ENCODE measurements around the gene CD1D. TPM values are rescaled to one million over a fixed set of nuclear protein-coding genes. Genes with fewer than 3 reads are reported as not detected.

Gene CD1D
- total and polyA plus RNA-seq, 10 donors: 14.7 to 62.8 (median 24.1) TPM

DNA sequence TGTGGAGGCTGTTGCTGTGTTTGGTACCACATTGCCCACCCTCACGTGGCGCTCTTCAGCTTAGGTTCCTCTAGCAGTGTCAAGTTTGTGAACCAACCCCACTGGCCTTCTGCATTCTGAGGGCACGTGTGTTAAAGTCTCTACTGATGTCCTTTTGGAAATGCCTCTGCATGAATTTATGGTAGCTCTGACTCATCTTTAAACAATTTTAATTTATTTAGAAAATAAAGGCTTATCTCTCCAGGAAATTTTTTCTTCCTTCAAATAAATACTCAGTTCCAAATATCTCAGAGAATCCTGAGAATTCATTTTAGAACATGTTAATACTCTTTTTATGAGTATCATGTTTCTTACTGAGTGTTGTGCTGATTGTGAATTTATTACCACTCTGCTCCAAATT is 5.5 kb downstream of the CD1D start:
- Histone ChIP-seq H3K27me3 (replicated peaks in 1 of 7) (peaks cover 0 to 20% (median 5%) of the 10 kb centered on the region in 7 donors), H3K4me1 (peaks cover 0 to 55% (median 22%) of the 10 kb centered on the region in 6 donors), H3K36me3 (peaks cover 0 to 21% (median 0%) of the 10 kb centered on the region in 6 donors), H3K27ac (peak overlapping the region in 3 of 8 donors; percentile 42 to 56 (median 44)), H3K9me3 (no peaks in the 10 kb centered on the region), H3K4me3 (no peak overlapping the region)
- intact Hi-C loops (cut with DNase I; ENCODE audit: low total_unique reads): no loop called here
- TF ChIP-seq POLR2AphosphoS5 (IDR thresholded peaks at IDR 0.05): no peak
- TF ChIP-seq, protein P1, sequence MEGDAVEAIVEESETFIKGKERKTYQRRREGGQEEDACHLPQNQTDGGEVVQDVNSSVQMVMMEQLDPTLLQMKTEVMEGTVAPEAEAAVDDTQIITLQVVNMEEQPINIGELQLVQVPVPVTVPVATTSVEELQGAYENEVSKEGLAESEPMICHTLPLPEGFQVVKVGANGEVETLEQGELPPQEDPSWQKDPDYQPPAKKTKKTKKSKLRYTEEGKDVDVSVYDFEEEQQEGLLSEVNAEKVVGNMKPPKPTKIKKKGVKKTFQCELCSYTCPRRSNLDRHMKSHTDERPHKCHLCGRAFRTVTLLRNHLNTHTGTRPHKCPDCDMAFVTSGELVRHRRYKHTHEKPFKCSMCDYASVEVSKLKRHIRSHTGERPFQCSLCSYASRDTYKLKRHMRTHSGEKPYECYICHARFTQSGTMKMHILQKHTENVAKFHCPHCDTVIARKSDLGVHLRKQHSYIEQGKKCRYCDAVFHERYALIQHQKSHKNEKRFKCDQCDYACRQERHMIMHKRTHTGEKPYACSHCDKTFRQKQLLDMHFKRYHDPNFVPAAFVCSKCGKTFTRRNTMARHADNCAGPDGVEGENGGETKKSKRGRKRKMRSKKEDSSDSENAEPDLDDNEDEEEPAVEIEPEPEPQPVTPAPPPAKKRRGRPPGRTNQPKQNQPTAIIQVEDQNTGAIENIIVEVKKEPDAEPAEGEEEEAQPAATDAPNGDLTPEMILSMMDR (IDR thresholded peaks at IDR 0.05 in 8 of 11, conservative IDR thresholded peaks at IDR 0.05 in 3 of 11): no peak
- no peak for TF ChIP-seq POLR2A (IDR thresholded peaks at IDR 0.05)
- WGBS, 5 donors: 64 to 84% (median 75%) methylated on average over 3 of the region's 3 CpGs
- DNase-seq: no peak

DNA sequence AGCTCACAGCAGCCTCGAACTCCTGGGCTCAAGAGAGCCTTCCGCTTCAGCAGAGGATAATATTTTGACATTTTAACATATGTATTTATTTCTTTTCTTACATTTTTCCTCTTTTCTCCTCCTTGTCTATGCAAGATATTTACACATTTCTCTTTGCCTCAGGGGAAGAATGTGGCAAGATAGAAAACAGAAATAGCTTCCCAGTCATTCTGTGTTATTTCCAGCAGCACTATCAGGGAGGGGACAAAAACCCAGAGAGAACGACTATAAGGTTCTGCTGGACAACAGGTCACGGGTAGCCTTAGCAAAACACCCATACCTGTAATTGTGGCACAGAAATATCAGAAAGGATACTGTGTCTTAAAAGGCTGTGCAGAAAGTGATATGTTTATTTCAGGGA is 7.9 kb downstream of the CD1D start:
- peaks cover 0 to 5% (median 0%) of the 10 kb centered on the region in 7 donors for H3K27me3 ChIP-seq (replicated peaks in 1 of 7)
- WGBS, 5 donors: 83 to 91% (median 85%) methylated on average over 4 of the region's 4 CpGs
- TF ChIP-seq POLR2AphosphoS5 (IDR thresholded peaks at IDR 0.05) (no peak), POLR2A (IDR thresholded peaks at IDR 0.05) (no peak)
- TF ChIP-seq, protein P1 (IDR thresholded peaks at IDR 0.05 in 8 of 11, conservative IDR thresholded peaks at IDR 0.05 in 3 of 11): no peak
- H3K4me1 ChIP-seq: peaks cover 0 to 31% (median 9%) of the 10 kb centered on the region in 6 donors
- no peak overlapping the region for H3K4me3 ChIP-seq
- DNase-seq: no peak
- H3K27ac ChIP-seq: no peak overlapping the region
- intact Hi-C loops (cut with DNase I; ENCODE audit: low total_unique reads): no loop called here
- H3K9me3 ChIP-seq: peaks cover 0 to 11% (median 5%) of the 10 kb centered on the region in 8 donors
- H3K36me3 ChIP-seq: peaks cover 0 to 16% (median 0%) of the 10 kb centered on the region in 6 donors

DNA sequence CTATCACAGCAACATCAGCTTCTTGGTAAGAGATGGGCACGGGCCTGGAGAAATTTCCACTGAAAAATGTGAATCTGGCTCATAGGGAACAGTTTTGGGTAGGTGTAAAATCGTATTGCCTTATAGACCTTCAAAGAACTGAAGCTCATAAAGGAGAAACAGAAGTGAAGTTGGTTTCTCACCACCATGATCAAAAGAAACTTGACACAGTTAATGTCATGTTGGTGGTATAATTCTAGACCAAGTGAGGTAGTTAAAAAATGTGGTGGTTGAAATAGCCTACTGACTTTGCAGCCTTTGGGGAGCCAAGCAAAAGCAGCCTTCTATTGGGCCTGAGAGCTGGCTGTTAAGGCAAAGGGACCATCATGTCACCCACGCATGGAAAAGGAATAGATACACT is 8.9 kb downstream of the CD1D start:
- no peak for DNase-seq
- TF ChIP-seq POLR2AphosphoS5 (IDR thresholded peaks at IDR 0.05) (no peak), POLR2A (IDR thresholded peaks at IDR 0.05) (no peak)
- TF ChIP-seq, protein P1 (IDR thresholded peaks at IDR 0.05 in 8 of 11, conservative IDR thresholded peaks at IDR 0.05 in 3 of 11): no peak
- intact Hi-C loops (cut with DNase I; ENCODE audit: low total_unique reads): no loop called here
- peaks cover 0 to 25% (median 9%) of the 10 kb centered on the region in 6 donors for H3K4me1 ChIP-seq
- H3K36me3 ChIP-seq: peaks cover 0 to 6% (median 0%) of the 10 kb centered on the region in 6 donors
- H3K9me3 ChIP-seq: peaks cover 0 to 11% (median 6%) of the 10 kb centered on the region in 8 donors
- peaks cover 0 to 9% (median 0%) of the 10 kb centered on the region in 7 donors for H3K27me3 ChIP-seq (replicated peaks in 1 of 7)
- no peak overlapping the region for H3K27ac ChIP-seq
- 63 to 84% (median 70%) methylated on average over 3 of the region's 3 CpGs for WGBS, 5 donors
- H3K4me3 ChIP-seq: no peak overlapping the region

DNA sequence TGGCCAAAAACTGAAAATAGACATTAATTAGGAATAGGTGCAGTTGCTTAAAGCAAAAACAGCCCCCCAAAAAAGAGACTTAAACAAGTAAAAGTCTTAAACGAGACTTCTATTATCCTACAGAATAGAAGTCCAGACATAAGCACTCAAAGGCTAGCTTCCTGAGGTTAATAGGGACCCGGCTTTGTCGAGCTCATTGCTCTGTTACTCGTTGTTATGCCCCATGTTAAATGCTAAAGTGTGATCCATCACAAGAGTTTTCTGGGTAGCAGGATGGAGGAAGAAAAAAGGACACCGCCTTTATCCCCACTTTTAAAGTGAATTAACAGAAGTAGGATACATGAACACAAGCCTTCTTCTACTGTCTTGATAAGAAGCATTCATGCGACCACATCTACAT is 10.6 kb downstream of the CD1D start:
- H3K4me1 ChIP-seq: peaks cover 0 to 8% (median 3%) of the 10 kb centered on the region in 6 donors
- intact Hi-C loops (cut with DNase I; ENCODE audit: low total_unique reads): no loop called here
- H3K27me3 ChIP-seq (replicated peaks in 1 of 7): peaks cover 0 to 9% (median 0%) of the 10 kb centered on the region in 7 donors
- no peak overlapping the region for H3K4me3 ChIP-seq
- peaks cover 0 to 11% (median 6%) of the 10 kb centered on the region in 8 donors for H3K9me3 ChIP-seq
- DNase-seq: no peak
- no peak overlapping the region for H3K27ac ChIP-seq
- no peaks in the 10 kb centered on the region for H3K36me3 ChIP-seq
- 67 to 76% (median 71%) methylated on average over 6 of the region's 6 CpGs for WGBS, 5 donors
- TF ChIP-seq, protein P1 (IDR thresholded peaks at IDR 0.05 in 8 of 11, conservative IDR thresholded peaks at IDR 0.05 in 3 of 11): no peak
- TF ChIP-seq POLR2AphosphoS5 (IDR thresholded peaks at IDR 0.05) (no peak), POLR2A (IDR thresholded peaks at IDR 0.05) (no peak)

Data from spleen (tissue), 11 donors.